Dedifferentiated amniotic fluid mesenchymal stem cell (primary cell): ENCODE measurements around the gene CHI3L2.
A peak's percentile ranks its signal among the peaks of the same experiment; 100 is the strongest.

ENCODE experiments used
- DNase-seq: peaks from one replicate; pipeline ENCODE4 v3.0.0-alpha.2; 2016; ENCODE audit errors: extremely low spot score

The CHI3L2 gene

DNA sequence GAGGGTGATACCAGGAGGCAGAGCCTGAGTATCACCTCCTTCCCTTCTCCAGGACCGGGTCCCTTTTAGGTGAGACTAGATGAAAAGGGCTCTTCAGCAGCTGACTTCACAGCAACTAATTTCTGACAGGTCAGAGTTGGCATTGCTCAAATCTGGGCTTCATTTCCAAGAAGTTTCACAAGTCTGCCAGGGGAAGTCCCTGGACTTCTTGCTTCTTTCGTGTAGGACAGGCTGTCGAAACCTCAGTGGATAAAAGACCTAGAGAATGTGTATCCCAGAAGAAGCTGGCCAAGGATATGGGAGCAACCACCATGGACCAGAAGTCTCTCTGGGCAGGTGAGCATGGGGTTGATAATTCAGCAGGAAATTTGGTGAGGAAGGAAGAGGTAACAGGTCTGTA lies at the start of gene CHI3L2:
TSS of gene CHI3L2 (plus strand) at position 280 of the 400 bp plus-strand sequence. CDS start at position 297, 17 bp downstream.
- no peak for DNase-seq

GRCh38 chr1:111179968-111180533 lies 47.5 kb upstream of the CHI3L2 start:
- DNase-seq: no peak

GRCh38 chr1:111182052-111182451 lies 45.5 kb upstream of the CHI3L2 start:
- DNase-seq: no peak

DNA sequence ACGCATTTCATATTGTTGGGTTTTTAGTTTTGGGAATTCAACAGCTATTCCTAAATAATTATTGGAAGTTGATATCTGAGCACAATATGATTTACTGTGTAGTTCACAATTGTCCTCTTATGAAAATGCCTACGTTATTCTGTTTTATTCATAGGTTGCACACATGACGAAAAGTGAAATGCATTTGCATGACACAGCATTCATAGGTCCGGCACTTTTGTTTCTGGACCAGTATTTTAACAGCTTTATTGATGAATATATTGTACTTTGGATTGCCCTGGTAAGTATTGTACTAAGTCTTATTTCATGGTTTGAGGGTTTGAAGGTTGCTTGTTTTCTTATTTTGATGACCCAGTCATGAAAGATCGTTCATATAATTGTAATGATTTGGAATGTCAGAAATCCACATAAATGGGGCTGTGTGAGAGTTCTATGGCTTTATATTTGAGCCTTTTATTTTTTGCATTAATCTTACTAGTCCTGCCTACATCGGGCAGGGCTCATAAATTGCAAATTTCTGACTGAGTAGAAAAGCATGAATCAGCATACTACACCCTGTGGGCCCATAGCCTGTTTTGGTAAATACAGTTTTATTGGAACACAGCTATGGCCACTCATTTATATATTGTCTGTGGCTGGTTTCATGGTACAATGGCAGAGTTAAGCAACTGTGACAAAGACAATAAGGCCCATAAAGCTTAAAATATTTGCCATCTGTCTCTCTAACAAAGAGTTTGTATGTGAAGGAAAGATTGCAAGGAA lies 44.0 kb upstream of the CHI3L2 start:
- no peak for DNase-seq

GRCh38 chr1:111184663-111185062 lies 42.9 kb upstream of the CHI3L2 start:
- DNase-seq: no peak

DNA sequence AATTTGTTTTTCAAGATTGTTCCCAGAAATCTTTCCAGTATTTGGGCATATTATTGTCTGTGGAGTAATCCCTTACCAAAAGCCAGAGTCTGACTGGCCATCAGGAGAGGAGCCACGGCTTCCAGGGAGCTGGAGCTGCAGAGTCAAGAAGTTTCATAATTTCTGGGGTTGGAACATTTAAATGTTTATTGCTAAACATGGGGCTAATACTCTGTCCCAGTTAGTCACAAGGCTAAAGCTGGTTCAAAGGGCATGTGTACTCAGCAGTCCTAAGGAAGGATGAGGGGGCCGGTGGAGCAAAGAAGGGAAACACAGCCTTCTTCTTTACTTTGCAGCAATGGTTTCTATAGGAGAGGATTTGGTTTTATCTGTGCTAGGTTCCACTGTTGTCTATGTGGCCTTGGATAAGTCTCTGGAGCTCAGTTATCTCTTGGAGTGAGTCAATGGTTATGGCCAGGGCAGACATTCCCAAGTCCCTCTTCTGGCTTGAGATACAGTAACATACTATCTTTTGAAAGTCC lies 36.5 kb upstream of the CHI3L2 start:
- no peak for DNase-seq

- DNase-seq: peak; percentile 72
These were observed 36.0 kb upstream of the CHI3L2 start for GRCh38 chr1:111191496-111191895.

GRCh38 chr1:111192074-111192473 lies 35.4 kb upstream of the CHI3L2 start:
- no peak for DNase-seq

DNA sequence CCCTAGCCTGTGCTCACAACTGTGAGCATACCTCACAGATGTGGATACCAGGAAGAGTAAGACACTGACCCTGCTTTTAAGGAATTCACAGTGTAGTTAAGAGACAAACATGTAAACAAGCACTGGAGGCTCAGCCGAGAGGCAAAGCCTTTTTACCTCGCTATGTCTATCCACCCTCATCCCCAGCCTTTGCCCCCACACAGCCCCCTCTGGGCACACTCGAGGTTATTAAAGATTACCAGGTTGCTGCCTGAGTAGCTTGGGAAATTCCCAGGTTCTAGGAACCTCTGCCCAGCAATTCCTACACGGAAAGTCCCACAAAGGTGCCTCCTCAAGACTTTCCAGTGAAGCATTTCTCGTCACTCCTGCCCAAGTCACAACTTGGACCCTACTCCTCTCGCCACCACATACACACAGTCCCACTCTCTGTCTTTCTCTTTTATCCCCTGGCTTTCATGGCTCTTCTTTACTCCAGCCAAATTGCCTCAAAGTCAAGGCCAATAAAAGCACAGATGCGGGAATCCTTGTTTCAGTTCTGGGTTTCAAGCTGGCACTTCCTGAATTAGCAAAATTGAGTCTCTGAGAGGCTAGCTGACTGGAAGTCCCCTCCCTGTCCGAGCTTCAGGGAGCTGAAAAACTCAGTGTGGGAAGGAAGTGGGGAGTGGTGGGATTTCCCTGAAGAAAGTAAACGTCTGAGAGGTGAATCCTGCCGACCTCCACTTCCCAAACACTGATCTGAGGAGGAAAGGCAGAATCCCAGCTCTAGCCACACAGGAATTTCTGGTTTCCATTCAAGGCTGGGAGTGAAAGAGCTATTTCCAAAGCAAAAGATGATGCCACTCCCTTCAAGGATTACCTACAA lies 34.6 kb upstream of the CHI3L2 start:
- DNase-seq: no peak

GRCh38 chr1:111193712-111194480 lies 33.6 kb upstream of the CHI3L2 start:
- DNase-seq: no peak

DNA sequence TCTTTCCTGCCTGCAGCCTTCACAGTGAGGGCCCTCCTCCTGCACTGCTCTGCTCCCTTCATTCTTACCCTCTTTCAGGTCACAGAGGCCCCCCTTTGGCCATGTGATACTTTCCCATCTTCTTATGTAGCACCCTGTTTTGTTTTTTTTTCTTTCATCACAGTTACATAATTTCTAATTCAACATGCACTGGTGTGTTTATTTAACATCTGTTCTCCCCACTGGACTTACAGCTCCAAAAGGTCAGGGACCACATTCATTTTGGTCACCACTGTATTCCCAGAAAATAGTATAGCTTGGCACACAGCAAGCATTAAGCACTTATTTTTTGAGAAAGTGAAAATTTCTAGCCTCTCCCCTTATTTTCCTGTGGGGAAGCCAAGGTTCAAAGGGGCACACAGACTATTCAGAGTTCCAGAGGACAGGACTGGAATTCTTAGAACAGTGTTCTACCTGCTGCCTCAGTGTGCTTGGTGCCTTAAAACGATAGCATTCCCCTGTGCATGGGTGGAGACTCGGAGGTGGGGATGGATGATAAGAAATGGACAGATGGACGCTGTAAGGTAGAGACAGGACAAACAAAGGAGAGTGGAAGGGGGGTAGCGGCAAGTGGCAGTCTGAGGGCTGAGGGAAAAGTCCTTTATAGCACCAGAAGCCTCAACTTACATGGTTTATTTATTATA lies 32.4 kb upstream of the CHI3L2 start:
- DNase-seq: no peak

DNA sequence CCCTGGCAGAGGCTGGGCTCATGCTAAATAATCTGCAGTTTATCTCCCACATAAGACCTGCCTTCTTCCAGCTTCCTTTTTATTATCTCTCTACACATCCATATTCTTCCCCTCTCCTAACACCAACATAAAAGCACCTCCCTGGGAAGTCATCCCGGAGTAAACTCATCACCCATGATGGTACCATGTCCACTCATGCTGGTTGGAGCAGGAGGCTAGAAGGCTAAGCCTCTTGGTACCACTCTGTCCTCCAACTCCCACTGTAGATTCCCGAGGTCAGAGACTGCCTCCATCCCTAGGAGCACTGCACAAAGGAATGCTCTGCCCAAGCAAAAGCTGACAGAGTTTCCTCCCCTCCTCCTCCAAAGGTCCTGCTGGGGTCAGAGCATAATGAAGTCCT lies 31.3 kb upstream of the CHI3L2 start:
- DNase-seq: no peak

DNA sequence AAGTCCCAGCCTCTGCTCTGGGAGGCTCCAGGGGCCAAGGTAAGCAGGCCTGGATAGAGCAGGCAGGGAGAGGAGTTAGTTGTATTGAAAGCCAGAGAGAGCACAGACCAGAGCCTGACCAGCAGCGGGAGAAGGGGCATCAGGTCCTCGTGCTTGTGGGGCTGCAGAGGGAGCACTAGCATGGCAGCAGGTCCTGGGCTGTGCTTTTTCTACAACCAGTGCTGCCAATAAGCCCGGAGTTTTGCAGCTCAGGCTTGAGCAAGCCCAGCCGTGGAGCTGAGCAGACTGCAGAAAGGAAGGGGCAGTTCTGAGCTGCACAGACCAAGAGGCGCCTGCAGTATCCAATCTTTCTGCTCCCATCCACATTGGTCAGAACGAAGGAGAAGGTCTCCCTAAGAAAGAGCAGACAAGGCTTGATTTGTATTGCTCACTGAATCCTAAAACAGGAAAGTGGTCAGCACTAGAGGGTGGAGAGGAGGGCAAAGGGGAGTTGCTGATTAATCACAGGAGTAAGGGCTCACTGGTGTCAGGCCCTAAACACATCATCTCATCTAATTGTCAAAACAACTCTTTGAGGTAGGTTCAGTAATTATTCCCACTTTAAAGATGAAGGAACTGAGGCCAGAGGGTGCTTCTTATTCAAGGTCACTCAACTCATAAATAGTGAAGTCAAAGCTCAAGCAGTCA lies 29.8 kb upstream of the CHI3L2 start:
- DNase-seq: no peak

DNA sequence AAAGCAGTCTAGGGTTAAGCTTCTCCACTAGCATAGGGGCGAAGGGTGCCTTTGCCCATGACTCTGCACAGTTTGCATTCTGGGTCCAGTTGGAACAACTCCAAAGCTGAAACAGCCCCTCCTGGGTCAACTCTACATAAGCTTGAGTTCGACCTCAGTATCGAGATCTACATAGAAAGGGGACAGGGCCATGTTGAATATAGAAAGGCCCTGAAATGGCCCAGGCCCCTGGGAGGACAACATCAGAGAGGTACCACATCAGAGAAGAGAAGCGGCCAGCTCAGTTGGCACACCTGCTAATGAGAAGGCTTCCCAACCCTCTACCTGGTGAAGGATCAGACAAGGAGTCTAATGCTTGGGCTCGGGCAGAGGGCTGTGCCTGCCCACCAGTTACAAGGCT lies 28.7 kb upstream of the CHI3L2 start:
- no peak for DNase-seq

GRCh38 chr1:111199329-111199728 lies 28.2 kb upstream of the CHI3L2 start:
- DNase-seq: no peak

- no peak for DNase-seq
These were observed 27.4 kb upstream of the CHI3L2 start, which contains the start of gene DENND2D for GRCh38 chr1:111199881-111200801. Gene DENND2D, minus strand, starts transcription at chr1:111200646. Its CDS starts 187 bp downstream, at chr1:111200459.

GRCh38 chr1:111200802-111201161 lies 26.7 kb upstream of the CHI3L2 start:
- DNase-seq: no peak

DNA sequence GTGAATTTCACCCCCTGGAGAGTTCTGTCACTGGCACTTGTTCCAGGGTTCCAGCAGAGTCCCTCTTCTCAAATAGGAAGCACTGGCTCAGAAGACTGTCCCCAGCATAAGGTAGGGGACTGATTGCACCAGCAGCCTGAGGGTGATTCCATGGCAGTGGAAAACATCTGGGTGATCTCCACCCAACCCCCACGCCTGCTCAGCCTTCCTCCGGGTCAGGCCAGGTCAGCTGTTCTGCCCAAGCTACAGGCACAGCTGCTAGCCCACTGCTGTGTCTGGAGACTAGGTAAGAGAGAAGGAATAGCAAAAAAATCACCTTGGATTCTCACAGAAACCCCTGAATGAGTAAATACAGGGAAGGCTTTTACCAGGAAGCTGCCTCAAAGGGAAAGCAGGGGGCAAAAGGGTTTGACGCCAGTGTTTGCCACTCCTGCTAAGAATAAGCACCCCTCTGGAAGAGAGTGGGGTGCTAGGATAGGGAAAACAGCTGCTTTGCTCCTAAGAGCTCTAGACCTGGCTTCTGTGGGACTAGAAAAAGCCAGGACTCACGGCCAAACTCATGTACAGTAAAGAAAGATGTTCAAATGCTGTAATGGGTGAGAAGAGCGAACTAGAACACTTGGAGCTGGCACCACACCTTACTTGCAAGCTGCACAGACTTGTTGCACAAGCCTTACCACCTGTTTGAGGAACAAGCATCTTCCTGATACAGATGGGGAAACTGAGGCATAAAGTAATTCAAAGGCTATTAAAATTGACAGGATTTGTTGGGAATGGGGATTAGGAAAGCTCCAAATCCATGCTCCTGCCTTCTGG lies 26.0 kb upstream of the CHI3L2 start:
- DNase-seq: no peak

- no peak for DNase-seq
These were observed 25.2 kb upstream of the CHI3L2 start for GRCh38 chr1:111202366-111202706.
